Right renal cortex interstitium (tissue), 3 donors: ENCODE data around the gene CARMIL1. TPM values are rescaled to one million over a fixed set of nuclear protein-coding genes. Genes with fewer than 3 reads are reported as not detected.
A peak's percentile ranks its signal among the peaks of the same experiment; 100 is the strongest.

Source experiments
- DNase-seq, 3 donors: peaks; one replicate each; pipeline ENCODE4 v3.0.0-alpha.2; 2013; ENCODE audit warnings: low read depth in 3 of 3, low spot score in 2 of 3
- polyA plus RNA-seq, 3 donors: library from polyadenylated mRNA; unstranded; fragments of 120-200 nt; gene quantifications; one replicate each; pipeline ENCODE4 v1.2.1, GENCODE V29; 2013; ENCODE audit not compliant: insufficient read length in 3 of 3

The CARMIL1 gene
- polyA plus RNA-seq, 3 donors: 106 to 113 (median 109) TPM

GRCh38 chr6:25464225-25464624 is 185.1 kb downstream of the CARMIL1 start:
- DNase-seq: no peak

- no peak for DNase-seq
These were observed 186.8 kb downstream of the CARMIL1 start for GRCh38 chr6:25465941-25466340.

GRCh38 chr6:25468881-25469280 is 189.7 kb downstream of the CARMIL1 start:
- no peak for DNase-seq

- DNase-seq: no peak
These were observed 190.7 kb downstream of the CARMIL1 start for GRCh38 chr6:25469797-25470388.

GRCh38 chr6:25472306-25472705 is 193.1 kb downstream of the CARMIL1 start:
- no peak for DNase-seq

GRCh38 chr6:25472906-25473305 is 193.7 kb downstream of the CARMIL1 start:
- no peak for DNase-seq

- DNase-seq: no peak
These were observed 194.3 kb downstream of the CARMIL1 start for GRCh38 chr6:25473447-25473846.

GRCh38 chr6:25476126-25476525 is 197.0 kb downstream of the CARMIL1 start:
- DNase-seq: no peak

- DNase-seq: no peak
These were observed 197.9 kb downstream of the CARMIL1 start for GRCh38 chr6:25477006-25477590.

- DNase-seq: no peak
These were observed 199.8 kb downstream of the CARMIL1 start for GRCh38 chr6:25478973-25479372.

GRCh38 chr6:25481267-25481666 is 202.1 kb downstream of the CARMIL1 start:
- no peak for DNase-seq

GRCh38 chr6:25482996-25483395 is 203.8 kb downstream of the CARMIL1 start:
- no peak for DNase-seq

- DNase-seq: no peak
These were observed 204.8 kb downstream of the CARMIL1 start for GRCh38 chr6:25483943-25484342.

- DNase-seq: no peak
These were observed 205.7 kb downstream of the CARMIL1 start for GRCh38 chr6:25484900-25485299.

- DNase-seq: no peak
These were observed 206.8 kb downstream of the CARMIL1 start for GRCh38 chr6:25485821-25486534.

- no peak for DNase-seq
These were observed 207.4 kb downstream of the CARMIL1 start for GRCh38 chr6:25486550-25486949.

- no peak for DNase-seq
These were observed 207.8 kb downstream of the CARMIL1 start for GRCh38 chr6:25487012-25487411.

- no peak for DNase-seq
These were observed 209.0 kb downstream of the CARMIL1 start for GRCh38 chr6:25488156-25488555.

- no peak for DNase-seq
These were observed 210.2 kb downstream of the CARMIL1 start for GRCh38 chr6:25489399-25489798.

GRCh38 chr6:25490018-25490801 is 211.0 kb downstream of the CARMIL1 start:
- peak; percentile 53 to 71 (median 55) for DNase-seq

GRCh38 chr6:25492951-25493350 is 213.8 kb downstream of the CARMIL1 start:
- DNase-seq: no peak
